ENCODE results near the gene CIAO2B. TPM values are rescaled to one million over a fixed set of nuclear protein-coding genes. Genes with fewer than 3 reads are reported as not detected.
A peak's percentile ranks its signal among the peaks of the same experiment; 100 is the strongest.

The CIAO2B gene
- total RNA-seq, 5 donors from 2014 or later (not counting 1 experiment from before 2014, with no cell fraction given): 55.3 to 66.8 (median 62.4) TPM

DNA sequence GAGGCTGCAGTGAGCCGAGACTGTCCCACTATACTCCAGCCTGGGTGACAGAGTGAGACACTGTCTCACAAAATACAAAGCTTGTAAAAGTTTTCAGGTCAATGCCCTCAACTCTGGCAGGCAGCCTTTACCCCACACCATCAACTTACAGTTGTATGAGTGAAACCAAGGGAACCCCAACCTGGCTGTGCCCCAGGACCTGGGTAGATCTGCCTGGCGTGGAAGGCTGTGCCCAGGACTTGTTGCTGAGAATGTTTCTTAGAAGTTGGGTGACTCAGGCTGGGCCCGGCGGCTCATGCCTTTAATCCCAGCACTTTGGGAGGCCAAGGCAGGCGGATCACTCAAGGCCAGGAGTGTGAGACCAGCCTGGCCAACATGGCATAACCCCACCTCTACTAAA, 34.6 kb upstream of the CIAO2B start:
- WGBS (ENCODE audit: insufficient coverage): 95% methylated on average over 3 of the region's 5 CpGs
- no peak overlapping the region for H3K27ac Mint-ChIP-seq
- Histone ChIP-seq H3K4me3 (ENCODE audit: control insufficient read depth in 1 of 2, extremely low read depth in 1 of 2, low read length in 1 of 2) (no peak overlapping the region), H3K36me3 (ENCODE audit: control insufficient read depth in 2 of 2, extremely low read depth in 1 of 2, insufficient read depth in 1 of 2, low read length in 1 of 2) (no peaks in the 10 kb centered on the region), H3K9me3 (no peaks in the 10 kb centered on the region), H3K4me1 (ENCODE audit: control insufficient read depth in 1 of 2, extremely low read depth in 1 of 2, insufficient read depth in 2 of 2, low read length in 2 of 2) (no peaks in the 10 kb centered on the region), H3K27ac (ENCODE audit: low read length) (no peak overlapping the region), H3K27me3 (replicated peaks in 1 of 2; ENCODE audit: control insufficient read depth in 2 of 2, extremely low read depth in 1 of 2, insufficient read depth in 2 of 2, low read length in 1 of 2) (peaks cover 0 to 30% of the 10 kb centered on the region in 2 experiments)
- ChIA-PET CTCF (no interaction called here), POLR2A (interaction anchor here in 1 of 2 donors (0.5 kb wide), 1 partner anchor 77 kb away, joined by 6 read pairs; no protein-coding TSS in a partner anchor)
- H3K9me3 Mint-ChIP-seq: no peaks in the 10 kb centered on the region
- peaks cover 0 to 7% of the 10 kb centered on the region in 2 donors for H3K27me3 Mint-ChIP-seq
- DNase-seq: no peak
- no peaks in the 10 kb centered on the region for H3K4me1 Mint-ChIP-seq
- ATAC-seq (replicated peaks in 1 of 4): no peak
- H3K4me3 Mint-ChIP-seq: no peak overlapping the region
- H3K36me3 Mint-ChIP-seq: no peaks in the 10 kb centered on the region

DNA sequence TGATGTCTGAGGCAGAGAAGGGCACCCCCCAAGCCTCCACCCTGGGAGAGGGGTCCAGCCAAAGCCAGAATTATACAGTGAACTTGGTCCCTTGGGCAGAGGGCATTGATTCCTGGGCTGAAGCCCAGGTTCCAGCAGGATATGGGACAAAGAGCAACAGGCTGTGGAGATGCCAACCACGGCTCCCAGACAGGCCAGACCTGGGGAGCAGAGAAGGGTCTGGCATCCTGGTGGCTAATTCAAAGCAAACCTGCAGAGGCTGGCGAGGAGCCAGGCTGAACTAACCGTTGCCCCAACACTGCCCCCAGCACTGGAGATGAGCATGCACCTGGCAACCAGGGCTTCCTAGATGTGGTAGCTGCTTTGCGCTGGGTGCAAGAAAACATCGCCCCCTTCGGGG, 29.8 kb upstream of the CIAO2B start:
- no peak overlapping the region for H3K27ac ChIP-seq (ENCODE audit: low read length)
- ChIA-PET CTCF (interaction anchor here in 1 of 2 donors (0.6 to 0.7 kb wide), 2 partner anchors 11 to 189 kb away, joined by 3 to 4 read pairs; no protein-coding TSS in a partner anchor), POLR2A (no interaction called here)
- Mint-ChIP-seq H3K27me3 (peaks cover 0 to 7% of the 10 kb centered on the region in 2 donors), H3K36me3 (no peaks in the 10 kb centered on the region), H3K4me3 (no peak overlapping the region), H3K4me1 (peaks cover 6 to 21% (median 9%) of the 10 kb centered on the region in 3 donors), H3K27ac (no peak overlapping the region), H3K9me3 (no peaks in the 10 kb centered on the region)
- H3K27me3 ChIP-seq (replicated peaks in 1 of 2; ENCODE audit: control insufficient read depth in 2 of 2, extremely low read depth in 1 of 2, insufficient read depth in 2 of 2, low read length in 1 of 2): peaks cover 0 to 26% of the 10 kb centered on the region in 2 experiments
- no peaks in the 10 kb centered on the region for H3K36me3 ChIP-seq (ENCODE audit: control insufficient read depth in 2 of 2, extremely low read depth in 1 of 2, insufficient read depth in 1 of 2, low read length in 1 of 2)
- no peaks in the 10 kb centered on the region for H3K9me3 ChIP-seq
- H3K4me1 ChIP-seq (ENCODE audit: control insufficient read depth in 1 of 2, extremely low read depth in 1 of 2, insufficient read depth in 2 of 2, low read length in 2 of 2): peaks cover 0 to 3% of the 10 kb centered on the region in 2 experiments
- ATAC-seq (replicated peaks in 1 of 4) (no peak), DNase-seq (no peak)
- no peak overlapping the region for H3K4me3 ChIP-seq (ENCODE audit: control insufficient read depth in 1 of 2, extremely low read depth in 1 of 2, low read length in 1 of 2)
- WGBS (ENCODE audit: insufficient coverage): 48% methylated on average over 4 of the region's 6 CpGs

DNA sequence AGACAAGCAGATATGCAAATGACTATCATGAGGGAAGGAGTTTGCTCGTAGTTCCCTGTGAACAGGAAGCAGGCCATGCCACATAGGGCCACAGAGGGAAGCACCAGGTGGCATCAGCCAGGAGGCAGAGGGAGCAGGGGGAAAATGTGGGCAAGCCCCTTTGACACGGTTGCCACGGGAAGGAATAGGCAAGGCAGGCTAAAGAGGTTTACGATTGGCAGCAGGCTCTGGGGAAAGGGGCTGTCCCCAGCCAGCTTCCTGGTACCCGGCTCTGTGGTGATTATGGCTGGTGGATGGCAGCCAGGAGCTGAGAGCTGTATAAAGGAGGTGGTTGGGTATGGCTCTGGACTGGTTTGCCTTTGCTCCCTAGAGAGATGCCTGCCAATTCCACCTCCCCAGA, 27.7 kb upstream of the CIAO2B start:
- no peak for DNase-seq
- Mint-ChIP-seq H3K27me3 (peaks cover 0 to 7% of the 10 kb centered on the region in 2 donors), H3K9me3 (no peaks in the 10 kb centered on the region), H3K27ac (no peak overlapping the region), H3K4me3 (no peak overlapping the region), H3K36me3 (no peaks in the 10 kb centered on the region), H3K4me1 (peaks cover 10 to 26% (median 17%) of the 10 kb centered on the region in 3 donors)
- Histone ChIP-seq H3K4me1 (ENCODE audit: control insufficient read depth in 1 of 2, extremely low read depth in 1 of 2, insufficient read depth in 2 of 2, low read length in 2 of 2) (peaks cover 0 to 3% of the 10 kb centered on the region in 2 experiments), H3K27ac (ENCODE audit: low read length) (no peak overlapping the region), H3K4me3 (ENCODE audit: control insufficient read depth in 1 of 2, extremely low read depth in 1 of 2, low read length in 1 of 2) (no peak overlapping the region), H3K9me3 (no peaks in the 10 kb centered on the region), H3K27me3 (replicated peaks in 1 of 2; ENCODE audit: control insufficient read depth in 2 of 2, extremely low read depth in 1 of 2, insufficient read depth in 2 of 2, low read length in 1 of 2) (peaks cover 0 to 27% of the 10 kb centered on the region in 2 experiments), H3K36me3 (ENCODE audit: control insufficient read depth in 2 of 2, extremely low read depth in 1 of 2, insufficient read depth in 1 of 2, low read length in 1 of 2) (no peaks in the 10 kb centered on the region)
- POLR2A ChIA-PET: no interaction called here
- ATAC-seq (replicated peaks in 1 of 4): no peak
- 36% methylated on average over 4 of the region's 5 CpGs for WGBS (ENCODE audit: insufficient coverage)
- CTCF ChIA-PET: interaction anchor here in 1 of 2 donors (0.7 kb wide), 1 partner anchor 51 kb away, joined by 3 read pairs; no protein-coding TSS in a partner anchor

DNA sequence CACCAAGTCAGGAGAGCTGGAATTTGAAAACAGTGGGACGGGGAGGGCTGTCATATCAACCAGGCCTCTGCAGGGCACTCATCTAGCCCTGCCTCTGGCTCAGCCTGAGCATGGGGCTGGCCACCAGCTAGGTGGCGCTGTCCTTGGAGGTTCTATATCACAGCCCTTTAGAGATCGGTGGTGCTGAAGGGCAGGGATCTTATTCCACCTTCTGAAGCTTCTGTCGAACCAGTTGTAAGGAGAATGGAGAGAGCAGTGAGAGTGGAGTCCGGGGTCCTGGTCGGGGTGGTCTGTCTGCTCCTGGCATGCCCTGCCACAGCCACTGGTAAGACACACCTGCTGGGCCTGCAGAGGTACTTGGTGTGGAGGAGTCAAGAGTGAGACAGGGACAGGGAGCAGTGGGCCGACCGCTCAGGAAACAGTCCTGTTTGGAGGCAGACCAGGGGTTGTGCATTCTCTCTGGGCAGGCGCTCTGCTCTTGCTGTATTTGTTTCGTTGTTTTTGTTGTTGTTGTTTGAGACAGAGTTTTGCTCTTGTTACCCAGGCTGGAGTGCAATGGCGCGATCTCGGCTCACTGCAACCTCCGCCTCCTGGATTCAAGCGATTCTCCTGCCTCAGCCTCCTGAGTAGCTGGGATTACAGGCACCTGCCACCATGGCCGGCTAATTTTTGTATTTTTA, 27.0 kb upstream of the CIAO2B start, which contains the start of gene CES3:
Gene CES3, plus strand, starts transcription at position 202 of the 680 bp plus-strand sequence. Its CDS starts 42 bp downstream, at position 244.
- H3K4me1 ChIP-seq (ENCODE audit: control insufficient read depth in 1 of 2, extremely low read depth in 1 of 2, insufficient read depth in 2 of 2, low read length in 2 of 2): peaks cover 0 to 3% of the 10 kb centered on the region in 2 experiments
- no peaks in the 10 kb centered on the region for H3K36me3 Mint-ChIP-seq
- H3K4me3 ChIP-seq (ENCODE audit: control insufficient read depth in 1 of 2, extremely low read depth in 1 of 2, low read length in 1 of 2): no peak within 1 kb of the TSS
- ChIA-PET CTCF (interaction anchor here (0.5 to 0.7 kb wide), 6 partner anchors 24 to 670 kb away, joined by 3 read pairs; no protein-coding TSS in a partner anchor), POLR2A (no interaction called here)
- H3K27me3 ChIP-seq (replicated peaks in 1 of 2; ENCODE audit: control insufficient read depth in 2 of 2, extremely low read depth in 1 of 2, insufficient read depth in 2 of 2, low read length in 1 of 2): peaks cover 0 to 27% of the 10 kb centered on the region in 2 experiments
- peaks cover 0 to 7% of the 10 kb centered on the region in 2 donors for H3K27me3 Mint-ChIP-seq
- no peak within 1 kb of the TSS for H3K4me3 Mint-ChIP-seq
- no peak within 1 kb of the TSS for H3K27ac ChIP-seq (ENCODE audit: low read length)
- peaks cover 10 to 26% (median 17%) of the 10 kb centered on the region in 3 donors for H3K4me1 Mint-ChIP-seq
- DNase-seq (peak in 33 of 35 experiments; percentile 15 to 65 (median 41)), ATAC-seq (replicated peaks in 1 of 4) (peak; percentile 78 to 91 (median 88))
- no peaks in the 10 kb centered on the region for H3K9me3 ChIP-seq
- no peaks in the 10 kb centered on the region for H3K36me3 ChIP-seq (ENCODE audit: control insufficient read depth in 2 of 2, extremely low read depth in 1 of 2, insufficient read depth in 1 of 2, low read length in 1 of 2)
- WGBS (ENCODE audit: insufficient coverage): 79% methylated on average over 14 of the region's 16 CpGs
- no peak within 1 kb of the TSS for H3K27ac Mint-ChIP-seq
- no peaks in the 10 kb centered on the region for H3K9me3 Mint-ChIP-seq

DNA sequence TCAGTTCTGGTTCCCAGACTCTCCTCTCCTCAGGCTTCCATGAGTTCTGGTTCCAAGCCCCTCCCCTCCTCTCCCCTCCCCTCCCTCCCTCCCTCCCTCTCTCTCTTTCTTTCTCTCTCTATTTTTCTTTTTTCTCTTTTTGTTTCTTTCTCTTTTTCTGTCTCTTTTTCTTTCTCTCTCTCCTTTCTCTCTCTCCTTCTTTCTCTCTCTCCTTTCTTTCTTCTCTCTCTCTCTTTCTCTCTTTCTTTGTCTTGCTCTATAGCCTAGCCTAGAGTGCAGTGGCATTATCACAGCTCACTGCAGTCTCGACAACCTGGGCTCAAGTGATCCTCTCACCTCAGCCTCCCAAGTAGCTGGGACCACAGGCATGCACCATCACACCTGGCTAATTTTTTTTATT, 26.1 kb upstream of the CIAO2B start:
- H3K4me1 ChIP-seq (ENCODE audit: control insufficient read depth in 1 of 2, extremely low read depth in 1 of 2, insufficient read depth in 2 of 2, low read length in 2 of 2): peaks cover 0 to 3% of the 10 kb centered on the region in 2 experiments
- peaks cover 10 to 26% (median 17%) of the 10 kb centered on the region in 3 donors for H3K4me1 Mint-ChIP-seq
- H3K27ac ChIP-seq (ENCODE audit: low read length): no peak overlapping the region
- ATAC-seq (replicated peaks in 1 of 4) (no peak), DNase-seq (no peak)
- H3K4me3 ChIP-seq (ENCODE audit: control insufficient read depth in 1 of 2, extremely low read depth in 1 of 2, low read length in 1 of 2): no peak overlapping the region
- H3K27me3 ChIP-seq (replicated peaks in 1 of 2; ENCODE audit: control insufficient read depth in 2 of 2, extremely low read depth in 1 of 2, insufficient read depth in 2 of 2, low read length in 1 of 2): peaks cover 0 to 27% of the 10 kb centered on the region in 2 experiments
- H3K36me3 Mint-ChIP-seq: no peaks in the 10 kb centered on the region
- CTCF ChIA-PET: interaction anchor here (0.6 kb wide), 2 partner anchors 109 to 671 kb away, joined by 3 read pairs; no protein-coding TSS in a partner anchor
- H3K27me3 Mint-ChIP-seq: peaks cover 0 to 7% of the 10 kb centered on the region in 2 donors
- no peak overlapping the region for H3K4me3 Mint-ChIP-seq
- H3K9me3 ChIP-seq: no peaks in the 10 kb centered on the region
- no peaks in the 10 kb centered on the region for H3K36me3 ChIP-seq (ENCODE audit: control insufficient read depth in 2 of 2, extremely low read depth in 1 of 2, insufficient read depth in 1 of 2, low read length in 1 of 2)
- POLR2A ChIA-PET: no interaction called here
- WGBS (ENCODE audit: insufficient coverage): 100% methylated on average over 1 of the region's 1 CpG
- H3K9me3 Mint-ChIP-seq: no peaks in the 10 kb centered on the region
- H3K27ac Mint-ChIP-seq: no peak overlapping the region

DNA sequence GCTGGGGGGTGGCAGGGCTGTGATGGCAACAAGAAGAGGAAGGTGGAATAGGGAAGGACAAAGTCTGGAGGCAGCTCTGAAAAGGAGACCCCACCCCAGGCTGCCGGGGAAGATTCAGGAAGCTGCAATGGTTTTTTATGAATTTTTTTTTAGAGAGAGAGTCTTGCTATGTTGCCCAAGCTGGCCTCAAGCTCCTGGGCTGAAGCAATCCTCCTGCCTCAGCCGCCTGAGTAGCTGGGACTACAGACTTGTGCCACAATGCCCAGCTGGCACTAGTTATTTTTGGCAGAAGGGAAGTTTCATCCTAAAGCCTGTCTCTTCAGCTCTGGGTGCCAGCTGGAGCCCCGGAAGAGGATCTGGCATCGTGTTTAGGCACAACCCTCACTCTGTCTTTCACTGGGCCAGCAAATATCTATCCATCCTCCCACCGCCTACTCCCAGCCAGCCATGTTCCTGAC, 25.5 kb upstream of the CIAO2B start:
- Histone ChIP-seq H3K4me3 (ENCODE audit: control insufficient read depth in 1 of 2, extremely low read depth in 1 of 2, low read length in 1 of 2) (no peak overlapping the region), H3K27ac (ENCODE audit: low read length) (no peak overlapping the region), H3K9me3 (no peaks in the 10 kb centered on the region), H3K27me3 (replicated peaks in 1 of 2; ENCODE audit: control insufficient read depth in 2 of 2, extremely low read depth in 1 of 2, insufficient read depth in 2 of 2, low read length in 1 of 2) (peaks cover 0 to 23% of the 10 kb centered on the region in 2 experiments), H3K36me3 (ENCODE audit: control insufficient read depth in 2 of 2, extremely low read depth in 1 of 2, insufficient read depth in 1 of 2, low read length in 1 of 2) (no peaks in the 10 kb centered on the region), H3K4me1 (ENCODE audit: control insufficient read depth in 1 of 2, extremely low read depth in 1 of 2, insufficient read depth in 2 of 2, low read length in 2 of 2) (peaks cover 0 to 3% of the 10 kb centered on the region in 2 experiments)
- Mint-ChIP-seq H3K4me3 (no peak overlapping the region), H3K27me3 (peaks cover 0 to 2% of the 10 kb centered on the region in 2 donors), H3K36me3 (no peaks in the 10 kb centered on the region), H3K9me3 (no peaks in the 10 kb centered on the region), H3K27ac (no peak overlapping the region), H3K4me1 (peaks cover 10 to 26% (median 17%) of the 10 kb centered on the region in 3 donors)
- ChIA-PET POLR2A (no interaction called here), CTCF (no interaction called here)
- 17% methylated on average over 1 of the region's 5 CpGs for WGBS (ENCODE audit: insufficient coverage)
- no peak for ATAC-seq (replicated peaks in 1 of 4)
- no peak for DNase-seq
